Left renal cortex interstitium (tissue), 4 donors: ENCODE data around the gene SND1. TPM values are rescaled to one million over a fixed set of nuclear protein-coding genes. Genes with fewer than 3 reads are reported as not detected.
"Not testable (repeated sequence)": the region's sequence is repeated elsewhere in the genome, so short reads cannot be mapped to it uniquely, and the experiment has no call there.

Source experiments
- DNase-seq, 4 donors: peaks; one replicate each; pipeline ENCODE4 v3.0.0-alpha.2; 2013; ENCODE audit warnings: low read depth in 4 of 4, low spot score in 2 of 4, missing footprints in 1 of 4
- polyA plus RNA-seq, 4 donors: library from polyadenylated mRNA; unstranded; fragments of 120-200 nt; gene quantifications; one replicate each; pipeline ENCODE4 v1.2.1, GENCODE V29; 2013; ENCODE audit not compliant: insufficient read length in 4 of 4

SND1 gene
- polyA plus RNA-seq, 4 donors: 133 to 165 (median 139) TPM

- no peak for DNase-seq
These were observed 169.2 kb downstream of the SND1 start for GRCh38 chr7:127821146-127821545.

- no peak for DNase-seq
These were observed 171.0 kb downstream of the SND1 start for GRCh38 chr7:127822822-127823508.

DNA sequence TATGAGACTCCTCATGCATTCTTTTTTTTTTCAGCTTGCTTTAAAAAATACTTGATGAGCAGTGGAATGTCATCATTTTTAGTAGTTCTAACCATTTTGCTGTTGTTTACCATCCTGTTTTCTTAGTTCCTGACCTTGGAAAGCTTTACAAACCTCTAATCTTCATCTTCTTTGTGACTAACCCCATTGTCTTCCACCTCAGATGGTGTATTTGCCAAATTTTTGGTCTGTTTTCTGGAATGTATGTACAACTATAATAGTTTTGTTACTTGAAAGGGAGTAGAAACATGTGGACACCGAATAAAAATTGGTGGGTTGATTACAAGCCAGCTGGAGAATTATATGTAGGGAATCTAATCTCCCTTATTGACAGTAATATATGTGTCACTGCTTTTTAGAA, 172.7 kb downstream of the SND1 start:
- no peak for DNase-seq

DNA sequence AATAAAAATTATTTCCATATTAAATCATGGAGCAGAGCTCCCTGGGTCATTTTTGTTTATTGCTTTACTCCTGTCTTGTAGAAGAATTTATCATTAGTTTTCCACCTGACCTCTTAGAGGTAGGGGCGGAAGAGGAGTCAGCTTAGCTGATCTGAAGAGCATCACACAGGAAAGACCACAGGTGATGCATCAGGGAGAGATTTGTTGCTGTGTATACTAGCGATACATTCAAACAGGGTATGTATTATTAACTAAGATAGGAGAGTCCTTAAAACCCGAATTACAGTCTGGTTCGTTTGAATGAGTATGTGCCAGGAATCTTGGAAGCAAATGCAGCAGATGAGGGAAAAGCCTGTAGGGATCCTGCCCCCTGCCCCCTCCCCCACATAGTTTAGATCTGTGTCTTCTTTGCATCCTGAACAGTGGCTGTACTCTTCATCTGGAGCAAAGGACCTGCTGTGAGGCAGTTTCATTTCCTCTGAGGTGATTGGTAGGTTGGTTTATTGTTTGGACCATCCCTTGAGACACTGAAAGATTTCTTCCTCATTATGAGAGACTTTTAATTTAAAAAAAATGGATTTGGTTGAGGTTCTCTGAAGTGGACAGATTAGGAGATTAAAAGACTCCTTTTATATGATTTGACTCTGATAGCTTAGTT, 177.0 kb downstream of the SND1 start:
- DNase-seq: no peak

- no peak for DNase-seq
These were observed 179.6 kb downstream of the SND1 start for GRCh38 chr7:127831318-127832219.

DNA sequence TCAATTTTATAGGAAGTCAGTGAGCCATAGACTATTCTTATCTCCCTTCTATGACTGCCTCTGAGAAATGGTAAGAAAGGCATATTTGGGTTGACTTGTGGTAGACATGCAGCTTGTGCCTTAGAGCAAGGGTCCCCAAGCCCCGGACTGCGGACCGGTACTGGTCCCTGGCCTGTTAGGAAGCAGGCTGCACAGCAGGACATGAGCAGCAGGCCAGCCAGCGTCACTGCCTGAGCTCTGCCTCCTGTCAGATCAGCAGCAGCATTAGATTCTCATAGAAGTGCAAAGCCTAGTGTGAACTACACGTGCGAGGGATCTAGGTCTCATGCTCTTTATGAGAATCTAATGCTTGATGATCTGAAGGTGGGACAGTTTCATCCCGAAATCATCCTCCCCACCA, 180.6 kb downstream of the SND1 start:
- DNase-seq: no peak

- no peak for DNase-seq
These were observed 181.6 kb downstream of the SND1 start for GRCh38 chr7:127833641-127834040.

DNA sequence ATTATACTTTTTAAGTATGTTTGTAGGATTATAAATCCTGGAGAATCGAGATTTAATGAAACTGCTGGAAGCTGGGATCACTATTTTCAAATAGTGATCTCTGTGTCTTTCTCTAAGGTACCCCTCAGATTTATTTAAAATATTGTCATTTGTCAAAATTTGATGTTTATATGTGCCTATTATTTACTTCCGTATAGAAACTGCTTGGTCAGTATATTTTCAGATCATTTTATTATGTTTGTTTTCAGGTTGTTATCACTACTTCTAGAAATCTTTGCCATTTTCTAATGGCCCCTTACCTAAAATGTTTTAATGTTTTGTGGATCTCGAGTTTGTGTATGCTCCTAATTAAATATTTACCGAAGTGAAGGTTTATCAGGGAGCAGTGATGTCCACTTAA, 183.7 kb downstream of the SND1 start:
- no peak for DNase-seq

DNA sequence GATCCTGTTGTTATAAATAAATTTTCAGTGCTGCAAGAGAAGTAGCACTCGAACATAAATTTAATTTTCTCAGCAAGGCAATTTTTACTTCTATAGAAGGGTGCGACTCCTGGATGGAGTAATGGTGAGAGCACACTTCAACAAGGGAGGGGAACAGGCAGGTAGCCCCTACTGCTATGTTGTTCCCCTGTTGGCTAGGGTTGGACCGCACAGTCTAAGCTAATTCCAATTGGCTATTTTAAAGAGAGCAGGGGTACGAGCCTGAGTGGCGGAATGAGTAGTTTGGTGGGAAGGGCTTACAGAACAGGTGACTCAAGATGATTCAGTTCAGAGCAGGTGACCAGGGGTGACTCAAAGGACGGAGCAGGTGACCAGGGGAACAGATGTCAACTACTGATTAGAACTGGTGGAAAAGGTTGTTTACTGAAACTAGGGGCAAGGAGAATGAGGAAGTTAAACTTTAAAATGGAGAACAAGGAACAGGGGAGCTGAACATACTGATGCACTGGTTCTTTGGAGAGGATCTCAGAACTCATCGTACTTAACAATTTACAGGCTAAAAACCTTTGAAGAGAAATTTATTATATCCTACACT, 185.9 kb downstream of the SND1 start:
- DNase-seq: not testable (repeated sequence)

- no peak for DNase-seq
These were observed 186.9 kb downstream of the SND1 start for GRCh38 chr7:127838816-127839415.

DNA sequence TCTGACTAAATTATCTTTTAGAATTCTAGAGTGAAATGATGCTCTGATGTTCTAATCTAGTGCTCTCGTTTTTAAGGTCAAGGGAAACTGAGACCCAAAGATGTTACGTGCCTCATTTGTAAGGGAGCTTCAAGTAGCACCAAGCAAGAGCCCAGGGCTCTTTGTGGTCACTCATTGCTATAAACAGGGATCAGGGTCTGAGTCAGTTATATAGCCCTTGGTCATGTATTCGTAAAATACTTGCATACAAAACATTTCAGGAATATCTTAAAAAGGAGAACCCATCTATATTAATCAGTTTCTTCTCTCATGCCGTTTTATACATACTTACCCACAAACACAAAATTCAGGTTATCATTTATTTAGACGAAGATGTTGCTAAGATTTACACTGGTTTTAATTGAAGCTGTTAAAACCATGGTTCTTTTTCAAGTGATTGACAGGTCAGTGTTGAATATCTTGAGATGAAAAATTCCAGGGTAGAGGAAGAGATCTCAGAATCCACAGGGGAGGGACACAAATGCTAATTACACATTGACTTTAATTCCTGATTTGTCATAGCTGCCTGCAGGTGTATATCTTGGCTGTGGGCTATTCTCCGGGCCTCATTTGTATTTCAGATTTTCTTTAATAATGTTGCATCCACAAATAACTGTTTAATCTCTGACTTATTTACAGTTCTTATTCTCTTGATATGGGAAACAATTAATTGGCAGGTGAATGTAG, 188.4 kb downstream of the SND1 start:
- DNase-seq: no peak

DNA sequence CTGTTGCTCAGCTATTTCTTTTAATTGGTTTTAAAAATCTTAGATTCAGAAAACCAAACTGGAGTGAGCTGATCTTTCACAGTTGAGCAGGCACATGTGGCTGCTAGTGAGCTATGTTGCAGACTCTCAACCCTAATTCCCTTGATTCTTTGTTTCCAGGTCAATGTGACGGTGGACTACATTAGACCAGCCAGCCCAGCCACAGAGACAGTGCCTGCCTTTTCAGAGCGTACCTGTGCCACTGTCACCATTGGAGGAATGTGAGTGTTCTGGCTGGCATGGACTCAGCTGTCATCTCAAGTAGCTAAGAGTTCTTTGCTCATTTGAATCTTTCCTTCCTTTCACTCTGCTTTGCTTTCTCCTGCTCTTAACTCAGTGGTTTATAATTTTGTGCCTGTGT, 192.2 kb downstream of the SND1 start:
- DNase-seq: no peak

DNA sequence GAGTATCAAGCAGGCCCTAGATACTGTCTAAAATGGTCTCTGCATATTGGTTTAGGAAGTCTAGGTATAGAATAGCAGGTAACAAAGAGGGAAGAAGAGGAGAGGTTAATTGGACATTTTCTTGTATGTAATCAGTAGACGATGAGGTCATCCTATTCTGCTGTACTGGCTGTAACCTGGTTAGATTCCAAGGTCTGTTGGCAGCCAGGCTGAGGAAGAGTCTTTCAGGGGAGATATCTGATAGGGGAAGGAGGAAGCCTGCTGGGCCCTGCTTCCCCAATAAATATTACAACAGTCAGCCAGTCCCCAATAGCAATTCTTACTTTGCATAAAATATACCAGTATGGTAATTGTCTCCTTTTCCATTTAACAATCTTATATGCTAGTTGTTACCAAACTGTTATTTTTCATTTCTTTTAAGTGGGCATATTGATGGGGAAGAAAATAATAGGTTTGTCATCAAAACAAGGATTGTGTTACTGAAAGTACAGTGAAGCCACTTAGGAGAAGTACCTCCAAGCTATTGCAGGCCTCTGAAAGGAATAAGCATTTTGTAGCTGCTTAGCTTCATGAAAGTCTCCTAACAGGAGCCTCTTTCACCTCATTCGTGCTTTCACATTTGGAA, 192.8 kb downstream of the SND1 start:
- DNase-seq: no peak

- no peak for DNase-seq
These were observed 193.7 kb downstream of the SND1 start for GRCh38 chr7:127845522-127846214.

DNA sequence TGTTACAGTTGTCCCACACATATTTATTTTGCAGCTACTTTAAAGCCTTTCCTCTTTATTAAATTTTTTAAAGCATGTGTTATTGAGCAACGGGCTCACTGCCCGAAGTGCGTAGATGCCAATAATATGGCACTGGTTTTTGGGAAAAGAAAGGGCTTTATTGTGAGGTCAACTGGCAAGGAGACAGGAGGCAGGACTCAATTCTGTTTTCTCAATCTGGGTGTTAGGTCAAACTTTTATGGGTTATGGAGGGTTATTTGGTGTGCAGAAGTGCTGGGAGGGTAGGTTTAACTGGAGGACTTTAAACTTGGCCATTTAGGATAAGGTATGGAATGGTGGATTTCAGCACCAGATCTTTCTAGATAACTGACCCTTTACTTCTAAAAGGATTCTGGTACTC, 195.6 kb downstream of the SND1 start:
- DNase-seq: no peak

DNA sequence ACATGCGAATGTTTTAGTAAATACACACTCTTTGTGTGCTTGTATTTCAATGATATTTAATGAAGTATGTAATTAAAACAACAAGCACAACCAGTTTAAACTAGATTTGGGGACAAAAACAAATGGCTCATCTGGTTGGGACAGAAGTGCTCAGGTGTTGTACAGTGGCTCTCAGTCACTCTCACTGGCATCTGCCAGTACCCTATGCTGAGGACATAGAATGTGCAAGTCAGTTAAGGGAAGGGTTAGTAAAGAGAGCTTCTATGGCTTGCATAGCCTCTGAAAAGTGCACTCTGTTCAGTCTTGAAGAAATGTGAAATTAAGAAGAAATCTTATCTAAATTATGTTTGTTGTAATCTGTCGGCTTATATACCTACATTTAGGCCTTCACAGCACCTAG, 196.2 kb downstream of the SND1 start:
- no peak for DNase-seq

DNA sequence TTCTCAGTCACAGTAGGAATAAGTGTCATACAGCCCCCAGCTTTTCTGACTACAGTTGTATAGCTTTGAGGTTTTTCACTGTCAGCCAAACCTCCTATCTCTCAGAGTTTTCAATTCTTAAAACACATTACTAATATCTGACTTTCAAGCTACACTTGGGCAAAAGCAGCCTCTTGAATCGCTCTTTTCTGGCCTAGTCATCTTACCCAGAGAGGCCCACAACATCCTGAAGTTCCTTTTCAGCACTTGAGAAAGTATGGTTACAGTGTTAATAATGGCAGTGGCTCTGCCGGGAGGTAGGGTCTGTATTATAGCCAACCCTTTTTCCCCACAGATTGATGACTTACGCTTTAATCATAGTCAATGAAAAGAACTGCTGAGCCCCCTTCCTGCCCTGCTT, 198.2 kb downstream of the SND1 start:
- no peak for DNase-seq

GRCh38 chr7:127854383-127854782, 202.4 kb downstream of the SND1 start:
- DNase-seq: no peak

- no peak for DNase-seq
These were observed 205.5 kb downstream of the SND1 start for GRCh38 chr7:127857464-127857841.
